HL-60 (cell line): ENCODE results near the gene FASN.

Experiments used
- DNase-seq, 2 experiments: peaks; one replicate each; pipeline ENCODE4 v3.0.0-alpha.2; 2010 to 2020; ENCODE audit warnings: low read depth in 1 of 2, low spot score in 1 of 2
- H3K27ac ChIP-seq: fragments of 250-450 bp; sonication (Bioruptor Pico); replicated peaks from 2 replicates; pipeline ENCODE4 v1.5.1; 2020; ENCODE audit warnings: mild to moderate bottlenecking, moderate library complexity
- H3K27me3 ChIP-seq: fragments of 250-450 bp; sonication (Bioruptor Pico); 2 replicates; pipeline ENCODE4 v1.5.1; 2021; ENCODE audit warnings: mild to moderate bottlenecking, moderate library complexity; ENCODE audit not compliant: insufficient read depth, poor library complexity, severe bottlenecking
- H3K4me3 ChIP-seq: replicated peaks from 2 replicates; pipeline ENCODE4 v1.5.1; 2011; ENCODE audit warnings: mild to moderate bottlenecking, control low read depth, low read length; ENCODE audit not compliant: insufficient read depth
- CTCF ChIP-seq: IDR thresholded peaks from one replicate; pipeline ENCODE4 v1.5.1; 2011; ENCODE audit warnings: low read length, control low read depth, inconsistent platforms; ENCODE audit not compliant: insufficient read depth
- GABPA ChIP-seq: IDR thresholded peaks from 2 replicates; pipeline ENCODE4 v1.6.1; 2012; ENCODE audit warnings: low read depth
- POLR2AphosphoS5 ChIP-seq: IDR thresholded peaks from 2 replicates; pipeline ENCODE4 v1.6.1; 2012; ENCODE audit warnings: low read depth
- REST ChIP-seq: IDR thresholded peaks from 2 replicates; pipeline ENCODE4 v1.6.1; 2012; ENCODE audit warnings: low read depth; ENCODE audit not compliant: insufficient replicate concordance
- SPI1 ChIP-seq: IDR thresholded peaks from 2 replicates; pipeline ENCODE4 v1.6.1; 2012; ENCODE audit warnings: low read depth, mild to moderate bottlenecking, borderline replicate concordance

Gene FASN

GRCh38 chr17:82047379-82047778 lies 50.7 kb downstream of the FASN start:
- DNase-seq = no peak

GRCh38 chr17:82046903-82047302 lies 51.1 kb downstream of the FASN start:
- Histone ChIP-seq H3K27me3 (no peaks in the 10 kb centered on the region), H3K4me3 (no peak overlapping the region), H3K27ac (no peak overlapping the region)
- DNase-seq = no peak
- TF ChIP-seq REST (no peak), SPI1 (no peak), POLR2AphosphoS5 (no peak), GABPA (no peak), CTCF (no peak)

More at GRCh38 chr17:82047379-82047778, 50.7 kb downstream of the FASN start:
- Histone ChIP-seq H3K4me3 (no peak overlapping the region), H3K27me3 (no peaks in the 10 kb centered on the region), H3K27ac (no peak overlapping the region)
- TF ChIP-seq REST (no peak), CTCF (no peak)

- Histone ChIP-seq H3K27ac (no peak overlapping the region), H3K4me3 (no peak overlapping the region), H3K27me3 (no peaks in the 10 kb centered on the region)
- TF ChIP-seq REST = no peak
- no peak for TF ChIP-seq CTCF
- TF ChIP-seq SPI1 = no peak
- TF ChIP-seq GABPA = no peak
- TF ChIP-seq POLR2AphosphoS5 = no peak
- no peak for DNase-seq
Measured at GRCh38 chr17:82045936-82046484, 52.0 kb downstream of the FASN start.
